NCI-H128 (cell line): Measurements from ENCODE around the gene CD22.
"Not testable (repeated sequence)": the region's sequence is repeated elsewhere in the genome, so short reads cannot be mapped to it uniquely, and the experiment has no call there.

Experiments used
- DNase-seq: peaks from one replicate; lab custom pipeline; 2025; ENCODE audit not compliant: unreplicated experiment; lab: John Stamatoyannopoulos, UW

The CD22 gene

GRCh38 chr19:35328851-35329285, at the start of gene CD22:
Gene CD22, plus strand, starts transcription at chr19:35329187. Its CDS starts 2,854 bp downstream, at chr19:35332041.
- DNase-seq: no peak

GRCh38 chr19:35279374-35279773, 49.6 kb upstream of the CD22 start:
- no peak for DNase-seq

GRCh38 chr19:35279985-35280821, 48.8 kb upstream of the CD22 start:
- no peak for DNase-seq

GRCh38 chr19:35281303-35281702, 47.7 kb upstream of the CD22 start:
- no peak for DNase-seq

GRCh38 chr19:35284153-35285094, 44.6 kb upstream of the CD22 start:
- no peak for DNase-seq

- DNase-seq: no peak
These were observed 43.9 kb upstream of the CD22 start for GRCh38 chr19:35285095-35285449.

GRCh38 chr19:35285465-35285864, 43.5 kb upstream of the CD22 start:
- not testable (repeated sequence) for DNase-seq

DNA sequence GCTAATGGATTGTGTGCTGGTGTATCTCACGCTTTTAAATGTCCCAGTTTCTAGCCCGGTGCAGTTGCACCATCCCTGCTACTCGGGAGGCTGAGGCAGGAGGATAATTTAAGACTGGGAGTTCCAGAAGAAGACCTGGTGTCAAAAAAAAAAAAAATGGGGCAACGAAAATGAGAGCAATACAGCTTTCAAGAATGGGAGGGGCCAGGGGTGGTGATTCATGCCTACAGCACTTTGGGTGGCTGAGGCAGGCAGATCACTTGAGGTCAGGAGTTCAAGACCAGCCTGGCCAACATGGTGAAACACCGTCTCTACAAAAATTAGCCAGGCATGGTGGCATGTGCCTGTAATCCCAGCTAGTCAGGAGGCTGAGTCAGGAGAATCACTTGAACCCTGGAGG, 42.9 kb upstream of the CD22 start:
- DNase-seq: not testable (repeated sequence)

DNA sequence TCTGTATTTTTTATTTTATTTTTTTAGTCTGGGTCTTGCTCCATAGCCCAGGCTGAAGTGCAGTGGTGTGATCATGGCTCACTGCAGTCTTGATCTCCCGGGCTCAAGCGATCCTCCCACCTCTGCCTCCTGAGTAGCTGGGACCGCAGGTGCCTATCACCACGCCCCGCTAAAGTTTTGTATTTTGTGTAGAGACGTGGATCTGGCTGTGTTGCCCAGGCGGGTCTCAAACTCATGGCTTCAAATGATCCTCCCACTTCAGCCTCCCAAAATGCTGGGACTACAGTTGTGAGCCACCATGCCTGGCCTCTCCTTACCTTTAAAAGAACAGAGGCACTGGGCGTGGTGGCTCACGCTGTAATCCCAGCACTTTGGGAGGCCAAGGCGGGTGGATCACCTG, 41.3 kb upstream of the CD22 start:
- no peak for DNase-seq

DNA sequence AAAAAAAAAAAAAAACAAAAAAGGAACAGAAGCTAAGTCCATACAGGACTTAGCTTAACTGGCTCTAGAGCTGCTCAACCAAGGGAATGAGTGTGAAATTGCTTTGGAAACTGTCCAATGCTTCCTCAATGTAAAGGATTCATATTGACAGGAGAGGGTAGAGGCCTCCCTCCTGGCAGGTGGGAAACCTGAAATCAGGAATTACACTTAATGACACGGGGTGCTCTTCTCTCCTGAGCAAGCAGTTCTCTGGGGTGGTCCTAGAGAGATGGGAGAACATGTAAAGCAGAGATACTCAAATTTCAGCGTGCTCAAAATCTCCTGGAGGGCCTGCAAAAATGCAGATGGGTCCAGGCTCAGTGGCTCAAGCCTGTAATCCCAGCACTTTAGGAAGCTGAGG, 40.7 kb upstream of the CD22 start:
- no peak for DNase-seq

GRCh38 chr19:35288906-35289305, 40.1 kb upstream of the CD22 start:
- DNase-seq: no peak

GRCh38 chr19:35290381-35291127, 38.4 kb upstream of the CD22 start:
- DNase-seq: no peak

DNA sequence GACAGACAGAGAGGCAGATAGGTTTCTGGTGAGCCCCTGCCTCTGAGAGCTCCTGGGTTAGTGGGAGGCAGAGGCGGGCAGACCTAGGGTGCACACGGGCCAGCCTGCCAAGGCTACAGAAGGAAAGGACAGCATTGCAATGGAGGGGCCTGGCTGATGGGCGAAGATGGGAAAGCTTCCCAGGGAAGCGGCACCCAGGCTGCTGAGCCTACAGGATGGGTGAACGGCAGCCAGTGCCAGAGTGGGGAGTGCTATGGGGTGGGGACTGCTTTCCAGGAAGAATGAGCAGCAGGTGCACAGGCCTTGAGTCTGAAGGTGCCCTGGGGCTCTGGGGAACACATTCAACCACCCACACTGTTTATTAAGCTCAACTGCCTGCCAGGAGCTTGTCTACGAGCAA, 37.7 kb upstream of the CD22 start:
- no peak for DNase-seq

DNA sequence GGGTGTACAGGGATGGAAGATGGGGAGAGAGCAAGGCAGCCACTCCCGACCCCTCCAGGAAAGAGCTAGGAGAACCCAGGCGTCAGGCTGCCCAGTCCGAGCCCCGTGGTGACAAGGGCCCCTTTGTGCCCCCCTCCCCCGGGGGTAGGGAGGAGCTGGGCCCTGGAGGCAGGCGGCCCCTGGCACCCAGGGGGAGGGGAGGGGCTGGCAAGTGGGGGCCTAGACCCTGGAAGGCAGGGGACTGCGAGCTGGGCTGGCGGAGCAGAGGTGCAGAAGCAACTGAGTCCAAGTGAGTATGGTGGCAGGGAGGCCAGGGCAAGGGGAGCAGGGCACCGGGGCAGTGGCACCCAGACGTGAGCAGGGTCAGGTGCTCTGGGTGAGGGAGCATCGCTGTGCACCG, 37.1 kb upstream of the CD22 start, which contains the start of gene MAG:
Gene MAG (plus strand): TSS at position 246 of the 400 bp plus-strand sequence. CDS start 3,248 bp downstream, outside the sequence.
- DNase-seq: no peak

GRCh38 chr19:35292421-35293362, 36.3 kb upstream of the CD22 start:
- no peak for DNase-seq

DNA sequence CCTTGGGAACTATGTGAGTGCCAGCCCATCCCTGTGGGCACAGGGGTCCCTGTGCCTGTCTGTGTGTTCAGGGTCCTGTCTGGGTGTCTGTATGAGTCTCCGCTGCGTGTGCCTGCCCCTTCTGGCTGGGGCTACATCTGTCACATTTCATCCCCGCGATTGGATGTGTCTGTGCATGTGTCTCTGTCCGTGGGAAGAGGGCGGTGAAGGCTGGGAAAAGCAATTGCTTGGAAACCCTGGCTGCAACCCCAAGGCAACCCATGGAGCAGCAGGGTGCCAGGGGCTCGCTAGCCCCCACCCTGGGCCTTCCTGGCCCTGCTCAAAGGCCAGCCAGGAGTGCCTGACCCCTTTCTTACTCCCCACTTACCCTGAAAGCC, 35.6 kb upstream of the CD22 start:
- no peak for DNase-seq

DNA sequence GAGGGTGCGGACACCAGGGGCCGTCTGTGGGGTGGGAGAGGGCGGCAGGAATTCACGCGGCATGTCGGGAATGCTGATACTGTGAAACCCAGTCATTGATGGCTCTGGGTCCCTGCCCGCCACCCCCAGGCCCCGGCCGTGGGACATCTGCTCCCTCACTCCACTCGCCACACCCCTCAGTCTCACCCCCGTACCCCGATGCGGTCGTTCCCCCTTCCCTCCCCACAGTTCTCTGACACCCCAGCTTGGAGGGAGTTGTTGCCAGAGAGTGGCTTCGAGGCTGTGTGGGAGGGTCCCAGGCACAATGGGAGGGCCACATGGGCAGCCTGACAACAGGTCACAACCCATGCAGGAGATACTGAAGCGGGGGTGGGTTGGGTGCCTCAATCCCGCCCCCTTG, 35.2 kb upstream of the CD22 start:
- no peak for DNase-seq

GRCh38 chr19:35294328-35294727, 34.7 kb upstream of the CD22 start:
- no peak for DNase-seq

GRCh38 chr19:35294859-35295791, 33.9 kb upstream of the CD22 start:
- DNase-seq: no peak
